Glutamatergic neuron (in vitro differentiated cells): ENCODE measurements around the gene SEC14L2. TPM values are rescaled to one million over a fixed set of nuclear protein-coding genes. Genes with fewer than 3 reads are reported as not detected.

Experiments
- DNase-seq: peaks from one replicate; pipeline ENCODE4 v3.0.0; 2022
- H3K27ac Mint-ChIP-seq: one replicate; pipeline ENCODE4 v1.8.0; 2020; ENCODE audit warnings: mild to moderate bottlenecking, mixed read lengths, inconsistent platforms; ENCODE audit not compliant: unreplicated experiment
- H3K27me3 Mint-ChIP-seq: one replicate; pipeline ENCODE4 v1.8.0; 2020; ENCODE audit warnings: mild to moderate bottlenecking, moderate library complexity, mixed read lengths, inconsistent platforms; ENCODE audit not compliant: unreplicated experiment
- H3K36me3 Mint-ChIP-seq: one replicate; pipeline ENCODE4 v1.8.0; 2020; ENCODE audit warnings: mild to moderate bottlenecking, mixed read lengths, inconsistent platforms; ENCODE audit not compliant: unreplicated experiment
- H3K4me1 Mint-ChIP-seq: one replicate; pipeline ENCODE4 v1.8.0; 2020; ENCODE audit warnings: mild to moderate bottlenecking, low read depth, mixed read lengths, inconsistent platforms; ENCODE audit not compliant: unreplicated experiment
- H3K4me3 Mint-ChIP-seq: one replicate; pipeline ENCODE4 v1.8.0; 2020; ENCODE audit warnings: mild to moderate bottlenecking, mixed read lengths, inconsistent platforms; ENCODE audit not compliant: unreplicated experiment
- H3K9me3 Mint-ChIP-seq: one replicate; pipeline ENCODE4 v1.8.0; 2020; ENCODE audit warnings: mild to moderate bottlenecking, moderate library complexity, mixed read lengths, inconsistent platforms; ENCODE audit not compliant: unreplicated experiment
- long read RNA-seq: library from polyadenylated mRNA; unstranded; transcript quantifications from one replicate; pipeline ENCODE4 v2.0.0, GENCODE V29; 2020; ENCODE audit not compliant: unreplicated experiment
- total RNA-seq: library from RNA; stranded (reverse); fragmentation: NEBNext Ultra II Directional; extraction: Animal tissue kit (Norgen Biotek cat#: 25700); gene quantifications from one replicate; pipeline ENCODE4 v1.2.1, GENCODE V29; 2021; ENCODE audit not compliant: unreplicated experiment
- TF ChIP-seq, protein P1 (sequence below): fragments of 200-600 bp; sonication (generic); IDR thresholded peaks from one replicate; pipeline ENCODE4 v1.5.0; 2021; ENCODE audit not compliant: partially characterized antibody, unreplicated experiment

SEC14L2 gene
- total RNA-seq, result 0.76 TPM
- long read RNA-seq, result 0 reads

DNA sequence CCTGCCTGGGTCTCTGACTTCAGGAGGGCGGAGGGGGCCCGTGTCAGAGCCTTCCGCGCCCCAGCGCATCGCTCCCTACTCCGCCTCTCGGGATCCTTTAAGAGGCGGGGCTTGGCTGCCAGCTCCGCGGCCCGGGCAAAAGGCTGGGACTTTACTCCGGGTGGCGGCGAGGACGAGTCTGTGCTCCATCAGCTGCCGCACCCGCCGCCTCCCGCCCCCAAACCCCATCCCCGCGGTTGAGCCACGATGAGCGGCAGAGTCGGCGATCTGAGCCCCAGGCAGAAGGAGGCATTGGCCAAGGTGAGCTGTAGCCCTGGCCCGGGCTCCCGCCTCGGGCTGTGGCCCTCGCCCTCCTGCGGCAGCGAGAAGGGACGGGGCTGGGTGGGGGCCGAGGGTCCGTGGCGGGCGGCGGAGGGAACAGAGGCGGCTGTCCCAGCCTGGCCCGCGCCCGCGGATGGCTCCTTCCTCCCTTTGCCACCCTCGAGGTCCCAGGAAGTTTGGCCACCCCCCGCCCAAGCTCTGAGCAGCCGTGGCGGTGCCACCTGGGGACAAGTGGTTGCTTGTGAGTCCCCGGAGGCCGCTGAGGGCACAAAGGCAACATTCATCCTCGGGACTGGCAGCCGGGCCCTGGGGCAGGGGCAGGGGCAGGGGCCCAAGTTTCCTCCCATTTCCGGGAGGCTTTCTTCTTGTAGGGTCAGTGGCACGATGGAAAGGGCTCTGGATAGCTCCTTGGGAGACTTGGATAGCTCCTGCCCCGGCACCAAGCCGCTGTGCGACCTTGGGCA lies at the start of gene SEC14L2:
TSS of gene SEC14L2 (plus strand) at position 148 of the 785 bp plus-strand sequence. CDS start at position 247, 99 bp downstream.
- peaks cover 15% of the 10 kb centered on the region for H3K27me3 Mint-ChIP-seq
- H3K4me3 Mint-ChIP-seq, result peak within 1 kb of the TSS; percentile 84
- H3K27ac Mint-ChIP-seq, result no peak within 1 kb of the TSS
- TF ChIP-seq, protein P1, sequence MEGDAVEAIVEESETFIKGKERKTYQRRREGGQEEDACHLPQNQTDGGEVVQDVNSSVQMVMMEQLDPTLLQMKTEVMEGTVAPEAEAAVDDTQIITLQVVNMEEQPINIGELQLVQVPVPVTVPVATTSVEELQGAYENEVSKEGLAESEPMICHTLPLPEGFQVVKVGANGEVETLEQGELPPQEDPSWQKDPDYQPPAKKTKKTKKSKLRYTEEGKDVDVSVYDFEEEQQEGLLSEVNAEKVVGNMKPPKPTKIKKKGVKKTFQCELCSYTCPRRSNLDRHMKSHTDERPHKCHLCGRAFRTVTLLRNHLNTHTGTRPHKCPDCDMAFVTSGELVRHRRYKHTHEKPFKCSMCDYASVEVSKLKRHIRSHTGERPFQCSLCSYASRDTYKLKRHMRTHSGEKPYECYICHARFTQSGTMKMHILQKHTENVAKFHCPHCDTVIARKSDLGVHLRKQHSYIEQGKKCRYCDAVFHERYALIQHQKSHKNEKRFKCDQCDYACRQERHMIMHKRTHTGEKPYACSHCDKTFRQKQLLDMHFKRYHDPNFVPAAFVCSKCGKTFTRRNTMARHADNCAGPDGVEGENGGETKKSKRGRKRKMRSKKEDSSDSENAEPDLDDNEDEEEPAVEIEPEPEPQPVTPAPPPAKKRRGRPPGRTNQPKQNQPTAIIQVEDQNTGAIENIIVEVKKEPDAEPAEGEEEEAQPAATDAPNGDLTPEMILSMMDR, result no peak
- H3K36me3 Mint-ChIP-seq, result no peaks in the 10 kb centered on the region
- peak; percentile 53 for DNase-seq
- peaks cover 1% of the 10 kb centered on the region for H3K9me3 Mint-ChIP-seq
- no peaks in the 10 kb centered on the region for H3K4me1 Mint-ChIP-seq

DNA sequence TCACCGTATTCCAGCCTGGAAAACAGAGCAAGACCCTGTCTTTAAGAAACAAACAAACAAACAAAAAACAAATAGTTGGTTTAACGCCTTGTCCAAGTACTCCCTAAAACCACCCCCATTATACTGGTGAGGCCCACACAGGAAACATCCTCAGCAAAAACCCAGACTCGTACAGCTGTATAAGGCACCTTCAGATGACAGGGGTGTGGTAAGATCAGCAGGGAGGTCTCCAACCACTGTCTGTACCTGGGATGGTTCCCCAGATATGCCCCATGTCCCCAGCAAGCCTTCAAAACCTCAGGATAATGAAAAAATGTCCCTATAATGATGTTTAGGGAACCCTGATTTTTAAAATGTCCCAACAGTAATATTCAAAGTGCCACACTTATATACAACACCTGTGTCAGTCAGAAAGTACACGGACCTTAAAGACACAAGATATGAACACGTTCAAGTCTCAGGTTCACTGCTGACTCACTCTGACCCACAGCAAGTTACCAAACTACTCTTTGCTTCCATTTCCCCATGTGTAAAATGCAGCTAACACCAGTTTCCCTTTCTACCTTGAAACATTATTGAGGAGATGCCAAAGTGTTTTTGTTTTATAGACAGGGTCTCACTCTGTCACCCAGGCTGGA lies 49.4 kb upstream of the SEC14L2 start:
- Mint-ChIP-seq H3K36me3 (no peaks in the 10 kb centered on the region), H3K4me1 (no peaks in the 10 kb centered on the region), H3K27ac (no peak overlapping the region), H3K9me3 (peaks cover 2% of the 10 kb centered on the region), H3K27me3 (peaks cover 3% of the 10 kb centered on the region), H3K4me3 (no peak overlapping the region)
- TF ChIP-seq, protein P1, result no peak
- no peak for DNase-seq

DNA sequence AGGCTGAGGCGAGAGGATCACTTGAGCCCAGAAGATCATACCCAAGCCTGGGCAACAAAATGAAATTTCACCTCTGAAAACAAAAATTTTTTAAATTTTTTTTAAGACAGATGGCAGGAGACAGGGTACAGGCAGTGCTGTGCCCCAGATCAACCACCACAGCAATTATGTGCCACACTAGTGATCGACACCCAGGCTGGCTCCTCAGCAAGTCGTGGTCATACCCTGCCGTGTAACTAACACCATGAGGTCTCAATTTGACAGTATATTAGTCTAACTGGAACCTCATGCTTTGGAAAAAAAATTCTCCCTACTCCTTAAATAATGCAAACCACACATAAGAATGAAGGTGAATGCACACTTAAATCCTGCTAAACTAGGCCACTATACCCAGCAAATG lies 48.4 kb upstream of the SEC14L2 start:
- TF ChIP-seq, protein P1, result no peak
- H3K36me3 Mint-ChIP-seq, result no peaks in the 10 kb centered on the region
- H3K9me3 Mint-ChIP-seq, result peaks cover 2% of the 10 kb centered on the region
- H3K4me1 Mint-ChIP-seq, result no peaks in the 10 kb centered on the region
- no peak overlapping the region for H3K4me3 Mint-ChIP-seq
- no peak overlapping the region for H3K27ac Mint-ChIP-seq
- H3K27me3 Mint-ChIP-seq, result peaks cover 3% of the 10 kb centered on the region
- DNase-seq, result no peak

DNA sequence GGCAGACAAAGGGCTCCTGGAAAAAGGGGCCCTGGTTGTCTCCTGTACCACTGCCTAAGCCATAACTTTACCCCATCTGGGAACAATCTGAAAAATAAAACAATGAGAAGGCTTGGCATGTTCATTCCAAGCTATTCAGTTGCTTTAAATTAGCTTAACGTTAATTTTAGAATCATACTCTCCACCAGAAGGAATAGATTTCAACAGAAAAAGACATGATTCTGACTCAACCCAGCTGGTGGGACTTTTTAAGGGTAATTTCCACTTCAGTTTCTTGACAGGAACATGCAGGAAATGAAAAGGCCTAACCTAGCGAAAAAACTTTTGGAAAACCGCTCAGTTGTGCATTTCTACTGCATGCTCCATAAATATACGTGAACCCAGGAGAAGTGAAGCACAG lies 48.0 kb upstream of the SEC14L2 start:
- Mint-ChIP-seq H3K27me3 (peaks cover 3% of the 10 kb centered on the region), H3K9me3 (peaks cover 2% of the 10 kb centered on the region), H3K4me3 (no peak overlapping the region), H3K4me1 (no peaks in the 10 kb centered on the region), H3K36me3 (no peaks in the 10 kb centered on the region), H3K27ac (no peak overlapping the region)
- TF ChIP-seq, protein P1, result no peak
- DNase-seq, result no peak

DNA sequence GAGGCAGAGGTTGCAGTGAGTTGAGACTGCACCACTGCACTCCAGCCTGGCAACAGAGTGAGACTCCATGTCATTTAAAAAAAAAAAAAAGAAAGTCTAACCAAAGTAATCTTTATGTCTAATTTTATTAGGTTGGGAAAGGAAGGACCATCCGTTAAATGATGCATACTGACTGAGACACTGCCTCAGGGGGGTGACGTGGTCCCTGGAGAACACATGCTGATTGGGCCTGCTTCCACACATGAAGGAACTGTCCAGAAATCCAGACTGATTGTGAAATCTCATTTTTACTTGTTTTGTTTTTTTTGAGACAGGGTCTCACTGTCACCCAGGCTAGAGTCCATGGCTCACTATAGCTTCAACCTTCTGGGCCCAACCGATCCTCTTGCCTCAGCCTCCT lies 45.6 kb upstream of the SEC14L2 start:
- peaks cover 3% of the 10 kb centered on the region for H3K9me3 Mint-ChIP-seq
- H3K4me1 Mint-ChIP-seq, result peaks cover 15% of the 10 kb centered on the region
- H3K36me3 Mint-ChIP-seq, result no peaks in the 10 kb centered on the region
- H3K27ac Mint-ChIP-seq, result no peak overlapping the region
- no peak for DNase-seq
- peaks cover 10% of the 10 kb centered on the region for H3K27me3 Mint-ChIP-seq
- TF ChIP-seq, protein P1, result no peak
- H3K4me3 Mint-ChIP-seq, result no peak overlapping the region
